ENCODE measurements around the gene IL10RB. TPM values are rescaled to one million over a fixed set of nuclear protein-coding genes. Genes with fewer than 3 reads are reported as not detected.

The IL10RB gene
- total and polyA plus RNA-seq, 2 of the 8 experiments (the other 6 are each of a cell fraction or from before 2014, with no cell fraction given) = 2.7 to 3.2 TPM

DNA sequence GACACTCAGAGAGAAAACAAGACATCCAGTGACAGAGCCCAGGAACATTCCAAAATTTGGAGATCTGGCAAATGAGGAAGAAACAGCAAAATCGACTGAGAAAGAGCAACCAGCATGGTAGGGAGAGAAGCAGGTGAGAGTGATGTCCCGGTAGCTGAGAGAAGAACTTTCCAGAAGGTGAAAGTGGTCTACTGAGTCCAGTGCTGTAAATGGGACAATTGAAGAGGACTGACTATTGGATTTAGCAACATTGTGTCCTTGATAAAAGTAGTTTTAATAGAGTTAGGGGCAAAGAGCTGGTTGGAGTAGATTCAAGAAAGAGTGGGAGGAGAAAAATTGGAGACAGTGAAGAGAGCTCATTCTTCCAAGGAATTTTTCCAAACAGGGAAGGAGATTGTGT lies 15.0 kb upstream of the IL10RB start:
- no peak for FAIRE-seq
- Histone ChIP-seq H3K56ac (replicated peaks; ENCODE audit: insufficient read length, low read depth, low read length) (no peak overlapping the region), H4K5ac (ENCODE audit: insufficient read length, low read depth, low read length) (no peak overlapping the region), H2AK5ac (ENCODE audit: low read depth, low read length) (no peak overlapping the region), H3K23me2 (ENCODE audit: low read depth, low read length) (no peaks in the 10 kb centered on the region), H2BK5ac (ENCODE audit: low read depth, low read length) (no peak overlapping the region), H3K18ac (ENCODE audit: extremely low read depth, low read length) (no peak overlapping the region), H2BK120ac (replicated peaks; ENCODE audit: low read depth, low read length) (no peak overlapping the region), H3K79me2 (ENCODE audit: control insufficient read depth in 1 of 2, insufficient read depth in 2 of 2, low read length in 2 of 2) (no peaks in the 10 kb centered on the region), H3K79me1 (ENCODE audit: low read depth, low read length) (no peaks in the 10 kb centered on the region), H3K14ac (ENCODE audit: insufficient read length) (no peak overlapping the region), H3K27me3 (replicated peaks in 1 of 4; ENCODE audit: control insufficient read depth in 3 of 4, extremely low read depth in 1 of 4, insufficient read depth in 3 of 4, low read length in 3 of 4) (no peaks in the 10 kb centered on the region), H2BK12ac (ENCODE audit: low read depth, low read length) (no peak overlapping the region), H3K23ac (ENCODE audit: insufficient read length) (no peak overlapping the region), H3K4me3 (ENCODE audit: extremely low read depth in 1 of 4, insufficient read depth in 2 of 4, low read depth in 3 of 4, low read length in 4 of 4) (no peak overlapping the region), H4K91ac (replicated peaks; ENCODE audit: insufficient read length, low read length) (no peak overlapping the region), H4K20me1 (replicated peaks in 1 of 2; ENCODE audit: control insufficient read depth in 1 of 2, insufficient read depth in 2 of 2, low read length in 2 of 2) (no peaks in the 10 kb centered on the region), H3K9me3 (ENCODE audit: insufficient read depth in 2 of 2, low read depth in 1 of 2, low read length in 1 of 2) (no peaks in the 10 kb centered on the region), H2AFZ (ENCODE audit: low read length) (no peak overlapping the region), H2BK15ac (ENCODE audit: low read length) (no peak overlapping the region), H3K27ac (ENCODE audit: low read depth, low read length) (no peak overlapping the region), H2BK20ac (ENCODE audit: low read length) (no peak overlapping the region), H4K8ac (ENCODE audit: extremely low read depth, insufficient read depth, low read length) (no peak overlapping the region), H3K4ac (replicated peaks; ENCODE audit: insufficient read length, low read depth, low read length) (no peak overlapping the region), H3K9ac (replicated peaks in 1 of 4; ENCODE audit: extremely low read depth in 1 of 4, low read depth in 3 of 4, low read length in 3 of 4) (no peak overlapping the region), H3K4me2 (ENCODE audit: insufficient read depth in 1 of 2, low read depth in 2 of 2, low read length in 2 of 2) (no peak overlapping the region), H3K4me1 (replicated peaks in 1 of 4; ENCODE audit: control insufficient read depth in 3 of 4, insufficient read depth in 4 of 4, low read length in 3 of 4) (no peaks in the 10 kb centered on the region), H3K36me3 (ENCODE audit: control insufficient read depth in 2 of 4, insufficient read depth in 4 of 4, low read length in 3 of 4) (peaks cover 6 to 38% (median 30%) of the 10 kb centered on the region in 4 experiments; a peak in 7 of 8 replicates)
- WGBS, 2 experiments (ENCODE audit: extremely low coverage in 1 of 2, insufficient coverage in 1 of 2, insufficient read length in 1 of 2, insufficient replicate concordance in 2 of 2, low coverage in 1 of 2, low lambda C conversion rate in 2 of 2, missing lambda C conversion rate in 1 of 2) = 86% methylated on average over 2 of the region's 2 CpGs; no CpG with 5 or more reads in 1 of the 2 experiments
- CTCF ChIA-PET (ENCODE audit: partially characterized antibody) = interaction anchor here (0.7 to 1.6 kb wide), 4 partner anchors 12 to 125 kb away, joined by 3 to 4 read pairs (median 4); no protein-coding TSS in a partner anchor
- POLR2A ChIA-PET (ENCODE audit: partially characterized antibody) = interaction anchor here (1.3 to 1.7 kb wide), 3 partner anchors 15 to 111 kb away, joined by 3 to 6 read pairs (median 5); partner anchors contain the start of genes IFNAR2 and IL10RB
- DNase-seq (ENCODE audit: low read depth in 1 of 2, low spot score in 2 of 2) = no peak
- TF ChIP-seq, protein P1, sequence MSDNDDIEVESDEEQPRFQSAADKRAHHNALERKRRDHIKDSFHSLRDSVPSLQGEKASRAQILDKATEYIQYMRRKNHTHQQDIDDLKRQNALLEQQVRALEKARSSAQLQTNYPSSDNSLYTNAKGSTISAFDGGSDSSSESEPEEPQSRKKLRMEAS (IDR thresholded peaks at IDR 0.05) = no peak
- no peak for TF ChIP-seq ATF2 (IDR thresholded peaks at IDR 0.05; ENCODE audit: low read length)
- no peak for TF ChIP-seq EP300 (IDR thresholded peaks at IDR 0.05; ENCODE audit: borderline replicate concordance in 1 of 2, low read depth in 2 of 2, low read length in 2 of 2)
- no peak for TF ChIP-seq NANOG (IDR thresholded peaks at IDR 0.05; ENCODE audit: insufficient read depth, low read depth, low read length, poor library complexity, severe bottlenecking)
- TF ChIP-seq GTF2F1 (IDR thresholded peaks at IDR 0.05; ENCODE audit: borderline replicate concordance, low read depth, low read length) = no peak
- no peak for TF ChIP-seq RFX5 (IDR thresholded peaks at IDR 0.05; ENCODE audit: borderline replicate concordance, low read depth, low read length)

Measured in H1 (cell line).